OCI-LY1 (cell line): ENCODE measurements around the gene NCAM1.

Source experiments
- H2AFZ ChIP-seq: fragments of 200-600 bp; sonication (generic), shearing (Covaris generic); 2 replicates; pipeline ENCODE4 v1.6.0; 2014; ENCODE audit warnings: antibody characterized with exemption, mild to moderate bottlenecking, low read length
- H3F3A ChIP-seq: fragments of 200-600 bp; sonication (generic), shearing (Covaris generic); 2 replicates; pipeline ENCODE4 v1.6.0; 2014; ENCODE audit warnings: mild to moderate bottlenecking, antibody characterized with exemption, low read length, moderate library complexity; ENCODE audit not compliant: insufficient read depth
- H3K27ac ChIP-seq: fragments of 200-600 bp; sonication (generic); 2 replicates; pipeline ENCODE4 v1.5.1; 2014; ENCODE audit warnings: low read length, mixed run types, mild to moderate bottlenecking, low read depth; ENCODE audit not compliant: poor library complexity, severe bottlenecking
- H3K27me3 ChIP-seq: fragments of 200-600 bp; sonication (generic); 2 replicates; pipeline ENCODE4 v1.6.0; 2014; ENCODE audit warnings: antibody characterized with exemption, mild to moderate bottlenecking, low read length, moderate library complexity; ENCODE audit not compliant: insufficient read depth
- H3K36me3 ChIP-seq: fragments of 200-600 bp; sonication (generic); 2 replicates; pipeline ENCODE4 v1.6.1; 2014; ENCODE audit warnings: mild to moderate bottlenecking, antibody characterized with exemption, low read length, moderate library complexity, mixed read lengths; ENCODE audit not compliant: insufficient read depth
- H3K4me1 ChIP-seq: fragments of 200-600 bp; sonication (generic); 2 replicates; pipeline ENCODE4 v1.5.1; 2014; ENCODE audit warnings: mild to moderate bottlenecking, low read length, moderate library complexity; ENCODE audit not compliant: insufficient read depth, severe bottlenecking
- H3K4me2 ChIP-seq: fragments of 200-600 bp; sonication (generic), shearing (Covaris generic); 2 replicates; pipeline ENCODE4 v1.6.1; 2014; ENCODE audit warnings: low read length
- H3K4me3 ChIP-seq: fragments of 200-600 bp; sonication (generic); 2 replicates; pipeline ENCODE4 v1.5.1; 2014; ENCODE audit warnings: low read length, low read depth, mild to moderate bottlenecking, mixed read lengths; ENCODE audit not compliant: poor library complexity, severe bottlenecking
- H3K79me2 ChIP-seq: fragments of 200-600 bp; shearing (Covaris generic); 2 replicates; pipeline ENCODE4 v1.6.1; 2016; ENCODE audit warnings: mixed run types, low read length, mixed read lengths; ENCODE audit not compliant: insufficient read depth
- H3K9ac ChIP-seq: fragments of 200-600 bp; sonication (generic), shearing (Covaris generic); 2 replicates; pipeline ENCODE4 v1.6.1; 2014; ENCODE audit warnings: mild to moderate bottlenecking, low read length, mixed read lengths
- H3K9me2 ChIP-seq: fragments of 200-600 bp; sonication (generic), shearing (Covaris generic); 2 replicates; pipeline ENCODE4 v1.6.1; 2014; ENCODE audit warnings: low read depth, mild to moderate bottlenecking, low read length, mixed read lengths
- H3K9me3 ChIP-seq: fragments of 200-600 bp; shearing (Covaris generic); 2 replicates; pipeline ENCODE4 v1.6.1; 2014; ENCODE audit warnings: low read length, mixed read lengths
- H4K20me1 ChIP-seq: fragments of 200-600 bp; sonication (generic), shearing (Covaris generic); 2 replicates; pipeline ENCODE4 v1.6.0; 2016; ENCODE audit warnings: mild to moderate bottlenecking, low read length; ENCODE audit not compliant: insufficient read depth
- EZH2 ChIP-seq: fragments of 200-600 bp; sonication (generic), shearing (Covaris generic); IDR thresholded peaks from 2 replicates; pipeline ENCODE4 v1.8.0; 2017; ENCODE audit warnings: borderline replicate concordance, mixed run types, mild to moderate bottlenecking, antibody characterized with exemption, low read length, moderate library complexity, mixed read lengths
- TF ChIP-seq, protein P1 (sequence below): fragments of 200-600 bp; sonication (generic), shearing (Covaris generic); IDR thresholded peaks from 2 replicates; pipeline ENCODE4 v1.5.1; 2017; ENCODE audit warnings: mild to moderate bottlenecking, antibody characterized with exemption, low read length, moderate library complexity, mixed read lengths

Gene NCAM1

DNA sequence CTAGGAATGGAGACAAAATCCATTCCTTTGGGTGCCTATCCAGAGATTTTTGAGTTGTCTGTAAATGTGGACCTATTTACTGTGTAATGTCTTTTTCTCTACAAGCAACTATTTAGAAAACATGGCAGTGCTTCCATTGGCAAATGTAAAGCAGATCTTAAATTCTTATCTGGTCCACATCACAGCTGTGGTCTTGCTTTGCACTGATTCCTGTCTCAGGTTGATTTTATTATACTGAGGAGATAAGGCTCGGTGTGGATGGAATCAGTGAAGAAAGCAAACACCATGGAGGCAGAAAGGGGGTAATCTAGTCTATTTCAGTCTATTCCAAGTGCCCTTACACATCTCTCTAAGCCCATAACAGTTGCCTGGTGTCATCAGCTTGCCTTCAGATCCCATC, 160.5 kb downstream of the NCAM1 start:
- Histone ChIP-seq H3K9me2 (no peaks in the 10 kb centered on the region), H3K9me3 (no peaks in the 10 kb centered on the region), H3K4me1 (no peaks in the 10 kb centered on the region), H3K27ac (no peak overlapping the region), H3K9ac (no peak overlapping the region), H4K20me1 (no peaks in the 10 kb centered on the region), H3F3A (no peaks in the 10 kb centered on the region), H3K4me2 (no peak overlapping the region), H3K27me3 (peaks cover 20% of the 10 kb centered on the region; the same call in 1 of the 2 replicates), H3K79me2 (no peaks in the 10 kb centered on the region), H3K4me3 (no peak overlapping the region), H3K36me3 (no peaks in the 10 kb centered on the region), H2AFZ (no peak overlapping the region)
- TF ChIP-seq, protein P1, sequence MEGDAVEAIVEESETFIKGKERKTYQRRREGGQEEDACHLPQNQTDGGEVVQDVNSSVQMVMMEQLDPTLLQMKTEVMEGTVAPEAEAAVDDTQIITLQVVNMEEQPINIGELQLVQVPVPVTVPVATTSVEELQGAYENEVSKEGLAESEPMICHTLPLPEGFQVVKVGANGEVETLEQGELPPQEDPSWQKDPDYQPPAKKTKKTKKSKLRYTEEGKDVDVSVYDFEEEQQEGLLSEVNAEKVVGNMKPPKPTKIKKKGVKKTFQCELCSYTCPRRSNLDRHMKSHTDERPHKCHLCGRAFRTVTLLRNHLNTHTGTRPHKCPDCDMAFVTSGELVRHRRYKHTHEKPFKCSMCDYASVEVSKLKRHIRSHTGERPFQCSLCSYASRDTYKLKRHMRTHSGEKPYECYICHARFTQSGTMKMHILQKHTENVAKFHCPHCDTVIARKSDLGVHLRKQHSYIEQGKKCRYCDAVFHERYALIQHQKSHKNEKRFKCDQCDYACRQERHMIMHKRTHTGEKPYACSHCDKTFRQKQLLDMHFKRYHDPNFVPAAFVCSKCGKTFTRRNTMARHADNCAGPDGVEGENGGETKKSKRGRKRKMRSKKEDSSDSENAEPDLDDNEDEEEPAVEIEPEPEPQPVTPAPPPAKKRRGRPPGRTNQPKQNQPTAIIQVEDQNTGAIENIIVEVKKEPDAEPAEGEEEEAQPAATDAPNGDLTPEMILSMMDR = no peak
- TF ChIP-seq EZH2 = no peak

DNA sequence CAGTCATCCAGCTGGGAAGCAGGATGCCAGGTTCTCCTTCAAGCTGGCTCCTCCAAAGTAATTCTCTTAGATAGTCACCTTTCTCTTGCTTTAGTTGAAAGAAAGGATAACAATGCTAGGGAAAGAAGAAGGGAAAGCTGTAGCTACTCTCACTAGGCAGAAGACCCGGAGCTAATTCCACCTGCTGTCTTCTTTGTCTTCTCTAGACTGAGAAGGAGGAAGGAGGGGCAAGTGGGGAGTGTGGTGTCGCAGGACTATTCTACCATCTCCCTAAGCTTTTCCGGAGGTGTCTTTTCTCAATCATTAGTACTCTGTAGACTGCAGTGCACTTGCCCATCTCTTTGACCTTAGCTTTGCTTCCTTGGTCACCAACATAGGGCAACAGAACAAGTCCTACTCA, 162.8 kb downstream of the NCAM1 start:
- Histone ChIP-seq H3K4me3 (no peak overlapping the region), H4K20me1 (no peaks in the 10 kb centered on the region), H3K9me2 (no peaks in the 10 kb centered on the region), H3K79me2 (no peaks in the 10 kb centered on the region), H3K9ac (no peak overlapping the region), H3K27ac (no peak overlapping the region), H2AFZ (no peak overlapping the region), H3K9me3 (no peaks in the 10 kb centered on the region), H3K27me3 (peaks cover 14% of the 10 kb centered on the region; the same call in 1 of the 2 replicates), H3K4me1 (no peaks in the 10 kb centered on the region), H3K4me2 (no peak overlapping the region), H3F3A (no peaks in the 10 kb centered on the region), H3K36me3 (no peaks in the 10 kb centered on the region)
- TF ChIP-seq, protein P1 = no peak
- no peak for TF ChIP-seq EZH2

DNA sequence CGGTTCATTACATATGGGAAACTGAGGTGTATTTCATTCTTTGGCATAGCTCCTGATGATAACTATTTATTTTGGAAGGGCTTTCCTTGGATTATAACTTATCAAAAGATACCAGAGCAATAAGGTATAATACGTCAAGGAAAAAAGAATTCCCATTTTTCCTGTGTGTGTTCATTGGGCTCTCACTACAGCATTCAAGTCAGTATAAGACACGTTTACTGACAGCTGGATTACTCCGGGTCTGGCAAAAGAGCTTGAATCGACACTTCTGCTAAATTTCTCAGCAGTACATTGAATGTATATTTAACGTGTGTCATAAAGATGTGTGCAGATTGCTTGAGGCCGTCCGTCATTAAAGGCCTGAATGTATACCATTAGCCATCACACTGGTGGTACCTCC, 163.4 kb downstream of the NCAM1 start:
- Histone ChIP-seq H3K27ac (no peak overlapping the region), H3K27me3 (peaks cover 14% of the 10 kb centered on the region; the same call in 1 of the 2 replicates), H3K9me2 (no peaks in the 10 kb centered on the region), H3K4me2 (no peak overlapping the region), H2AFZ (no peak overlapping the region), H3K79me2 (no peaks in the 10 kb centered on the region), H3K9me3 (no peaks in the 10 kb centered on the region), H3K36me3 (no peaks in the 10 kb centered on the region), H3F3A (no peaks in the 10 kb centered on the region), H4K20me1 (no peaks in the 10 kb centered on the region), H3K4me3 (no peak overlapping the region), H3K9ac (no peak overlapping the region), H3K4me1 (no peaks in the 10 kb centered on the region)
- TF ChIP-seq EZH2 = no peak
- TF ChIP-seq, protein P1 = no peak
